ENCODE measurements around the gene EXOC3L4.
"Not testable (repeated sequence)": the region's sequence is repeated elsewhere in the genome, so short reads cannot be mapped to it uniquely, and the experiment has no call there.

The EXOC3L4 gene

GRCh38 chr14:103108749-103109207 is 14.3 kb downstream of the EXOC3L4 start:
- peak; percentile 81 to 96 for DNase-seq

- DNase-seq = no peak
Measured at GRCh38 chr14:103109535-103110441, 15.3 kb downstream of the EXOC3L4 start.

- DNase-seq = no peak
Measured at GRCh38 chr14:103110681-103111231, 16.2 kb downstream of the EXOC3L4 start.

GRCh38 chr14:103111232-103111868 is 16.8 kb downstream of the EXOC3L4 start:
- DNase-seq = no peak

GRCh38 chr14:103112400-103113243 is 18.1 kb downstream of the EXOC3L4 start:
- DNase-seq = no peak

GRCh38 chr14:103113303-103113702 is 18.8 kb downstream of the EXOC3L4 start:
- DNase-seq = no peak

- no peak for DNase-seq
Measured at GRCh38 chr14:103113774-103114173, 19.2 kb downstream of the EXOC3L4 start.

- peak; percentile 81 to 94 for DNase-seq
Measured at GRCh38 chr14:103115086-103115679, 20.7 kb downstream of the EXOC3L4 start.

- no peak for DNase-seq
Measured at GRCh38 chr14:103115845-103116572, 21.5 kb downstream of the EXOC3L4 start.

- no peak for DNase-seq
Measured at GRCh38 chr14:103116636-103117035, 22.1 kb downstream of the EXOC3L4 start.

- DNase-seq = not testable (repeated sequence)
Measured at GRCh38 chr14:103117499-103117898, 23.0 kb downstream of the EXOC3L4 start.

- peak; percentile 85 to 91 for DNase-seq
Measured at GRCh38 chr14:103118018-103118662, 23.6 kb downstream of the EXOC3L4 start.

GRCh38 chr14:103118663-103119404 is 24.3 kb downstream of the EXOC3L4 start:
- DNase-seq = peak; percentile 92 to 99

GRCh38 chr14:103119527-103119926 is 25.0 kb downstream of the EXOC3L4 start:
- not testable (repeated sequence) for DNase-seq

GRCh38 chr14:103121121-103121845 is 26.8 kb downstream of the EXOC3L4 start:
- DNase-seq = peak; percentile 81 to 82

- DNase-seq = peak; percentile 86 to 97
Measured at GRCh38 chr14:103121846-103122584, 27.5 kb downstream of the EXOC3L4 start.

GRCh38 chr14:103122585-103122946 is 28.0 kb downstream of the EXOC3L4 start:
- no peak for DNase-seq

GRCh38 chr14:103122947-103123633 is 28.6 kb downstream of the EXOC3L4 start, which contains the start of gene TNFAIP2:
TSS of gene TNFAIP2 (plus strand) at chr14:103123461. CDS start at chr14:103126458, 2,997 bp downstream.
- peak; percentile 93 to 94 for DNase-seq

Data from inflammatory macrophage treated with lipopolysaccharide for 1 hour (primary cell).